ENCODE results near the gene ITGB7. TPM values are rescaled to one million over a fixed set of nuclear protein-coding genes. Genes with fewer than 3 reads are reported as not detected.

Gene ITGB7
- total RNA-seq: 100 to 1,000 TPM; 621 to 702 TPM

- peaks cover 78% of the 10 kb centered on the region for H3K4me1 Mint-ChIP-seq
- H3K36me3 Mint-ChIP-seq (ENCODE audit: low read depth): peaks cover 63% of the 10 kb centered on the region
- peak within 1 kb of the TSS; percentile 87 for H3K27ac Mint-ChIP-seq
- peak; percentile 82 for DNase-seq
- H3K9me3 Mint-ChIP-seq: no peaks in the 10 kb centered on the region
- no peaks in the 10 kb centered on the region for H3K27me3 Mint-ChIP-seq
- ChIA-PET POLR2A (no interaction called here), CTCF (interaction anchor here (1.2 to 11.0 kb wide), 8 partner anchors 9 to 138 kb away, joined by 3 to 94 read pairs (median 4); partner anchors contain the start of gene AAAS)
- peak within 1 kb of the TSS; percentile 84 for H3K4me3 Mint-ChIP-seq
These were observed at the start of gene ITGB7 for GRCh38 chr12:53207042-53207441. Gene ITGB7, minus strand, starts transcription at chr12:53207251. Its CDS starts 6,808 bp downstream, at chr12:53200443.

- no peaks in the 10 kb centered on the region for H3K27me3 Mint-ChIP-seq
- H3K27ac Mint-ChIP-seq: peak overlapping the region; percentile 72
- peaks cover 50% of the 10 kb centered on the region for H3K4me1 Mint-ChIP-seq
- ChIA-PET CTCF (interaction anchor here (1.2 to 2.1 kb wide), 5 partner anchors 10 to 65 kb away, joined by 3 to 9 read pairs (median 6); partner anchors contain the start of gene AAAS), POLR2A (no interaction called here)
- peaks cover 29% of the 10 kb centered on the region for H3K36me3 Mint-ChIP-seq (ENCODE audit: low read depth)
- H3K9me3 Mint-ChIP-seq: no peaks in the 10 kb centered on the region
- no peak for DNase-seq
- no peak overlapping the region for H3K4me3 Mint-ChIP-seq
These were observed 48.9 kb upstream of the ITGB7 start for GRCh38 chr12:53255996-53256395.

- Mint-ChIP-seq H3K4me3 (no peak overlapping the region), H3K4me1 (peaks cover 53% of the 10 kb centered on the region), H3K9me3 (no peaks in the 10 kb centered on the region), H3K27me3 (no peaks in the 10 kb centered on the region), H3K27ac (peak overlapping the region; percentile 72), H3K36me3 (ENCODE audit: low read depth) (peaks cover 29% of the 10 kb centered on the region)
- DNase-seq: peak; percentile 26
- CTCF ChIA-PET: interaction anchor here (1.2 to 2.4 kb wide), 6 partner anchors 12 to 66 kb away, joined by 3 to 9 read pairs (median 6); partner anchors contain the start of genes AAAS and ESPL1
- POLR2A ChIA-PET: no interaction called here
These were observed 47.9 kb upstream of the ITGB7 start for GRCh38 chr12:53254816-53255545.

- Mint-ChIP-seq H3K4me1 (peaks cover 47% of the 10 kb centered on the region), H3K27me3 (no peaks in the 10 kb centered on the region), H3K4me3 (peak overlapping the region; percentile 99), H3K9me3 (no peaks in the 10 kb centered on the region), H3K36me3 (ENCODE audit: low read depth) (peaks cover 29% of the 10 kb centered on the region), H3K27ac (peak overlapping the region; percentile 94)
- no peak for DNase-seq
- ChIA-PET POLR2A (no interaction called here), CTCF (interaction anchor here (0.5 to 2.4 kb wide), 8 partner anchors 8 to 215 kb away, joined by 3 to 9 read pairs (median 5); partner anchors contain the start of genes AAAS and ESPL1)
These were observed 46.2 kb upstream of the ITGB7 start for GRCh38 chr12:53253298-53253697.

- Mint-ChIP-seq H3K4me1 (peaks cover 47% of the 10 kb centered on the region), H3K36me3 (ENCODE audit: low read depth) (peaks cover 27% of the 10 kb centered on the region), H3K27me3 (no peaks in the 10 kb centered on the region), H3K27ac (peak overlapping the region; percentile 94), H3K9me3 (no peaks in the 10 kb centered on the region), H3K4me3 (peak overlapping the region; percentile 99)
- ChIA-PET POLR2A (no interaction called here), CTCF (interaction anchor here (0.5 to 2.4 kb wide), 5 partner anchors 7 to 216 kb away, joined by 4 to 22 read pairs (median 7); partner anchors contain the start of gene AAAS)
- no peak for DNase-seq
These were observed 45.4 kb upstream of the ITGB7 start for GRCh38 chr12:53252349-53252916.

GRCh38 chr12:53251477-53252348, 44.7 kb upstream of the ITGB7 start:
- Mint-ChIP-seq H3K9me3 (no peaks in the 10 kb centered on the region), H3K27me3 (no peaks in the 10 kb centered on the region), H3K4me3 (peak overlapping the region; percentile 99), H3K4me1 (peaks cover 47% of the 10 kb centered on the region), H3K27ac (peak overlapping the region; percentile 94), H3K36me3 (ENCODE audit: low read depth) (peaks cover 27% of the 10 kb centered on the region)
- ChIA-PET CTCF (interaction anchor here (0.7 to 2.2 kb wide), 8 partner anchors 15 to 54 kb away, joined by 3 to 22 read pairs (median 4); no protein-coding TSS in a partner anchor), POLR2A (interaction anchor here (1.2 kb wide), 1 partner anchor 32 kb away, joined by 3 read pairs; no protein-coding TSS in a partner anchor)
- DNase-seq: peak; percentile 73

GRCh38 chr12:53245286-53245685, 38.2 kb upstream of the ITGB7 start:
- Mint-ChIP-seq H3K9me3 (no peaks in the 10 kb centered on the region), H3K4me3 (no peak overlapping the region), H3K27ac (no peak overlapping the region), H3K4me1 (peaks cover 6% of the 10 kb centered on the region), H3K36me3 (ENCODE audit: low read depth) (no peaks in the 10 kb centered on the region), H3K27me3 (peaks cover 14% of the 10 kb centered on the region)
- ChIA-PET POLR2A (no interaction called here), CTCF (interaction anchor here (0.6 to 1.4 kb wide), 6 partner anchors 8 to 239 kb away, joined by 3 to 4 read pairs (median 3); partner anchors contain the start of gene EIF4B)
- no peak for DNase-seq

- Mint-ChIP-seq H3K27ac (no peak overlapping the region), H3K4me1 (peaks cover 6% of the 10 kb centered on the region)
- POLR2A ChIA-PET: no interaction called here
These were observed 37.3 kb upstream of the ITGB7 start for GRCh38 chr12:53244337-53244736.

GRCh38 chr12:53241623-53242412, 34.8 kb upstream of the ITGB7 start:
- ChIA-PET CTCF (interaction anchor here (0.5 to 1.9 kb wide), 6 partner anchors 15 to 183 kb away, joined by 3 to 6 read pairs (median 4); no protein-coding TSS in a partner anchor), POLR2A (no interaction called here)
- Mint-ChIP-seq H3K4me3 (no peak overlapping the region), H3K4me1 (peaks cover 13% of the 10 kb centered on the region), H3K36me3 (ENCODE audit: low read depth) (no peaks in the 10 kb centered on the region), H3K27ac (no peak overlapping the region), H3K27me3 (peaks cover 14% of the 10 kb centered on the region), H3K9me3 (no peaks in the 10 kb centered on the region)
- no peak for DNase-seq

More at GRCh38 chr12:53244337-53244736, 37.3 kb upstream of the ITGB7 start:
- no peak for DNase-seq
- Mint-ChIP-seq H3K36me3 (ENCODE audit: low read depth) (no peaks in the 10 kb centered on the region), H3K4me3 (no peak overlapping the region), H3K27me3 (peaks cover 14% of the 10 kb centered on the region), H3K9me3 (no peaks in the 10 kb centered on the region)
- CTCF ChIA-PET: interaction anchor here (1.0 to 1.3 kb wide), 5 partner anchors 9 to 31 kb away, joined by 3 to 5 read pairs (median 4); no protein-coding TSS in a partner anchor

GRCh38 chr12:53239643-53240258, 32.7 kb upstream of the ITGB7 start:
- Mint-ChIP-seq H3K4me3 (no peak overlapping the region), H3K36me3 (ENCODE audit: low read depth) (no peaks in the 10 kb centered on the region), H3K9me3 (no peaks in the 10 kb centered on the region), H3K27ac (peak overlapping the region; percentile 57), H3K4me1 (peaks cover 33% of the 10 kb centered on the region), H3K27me3 (peaks cover 14% of the 10 kb centered on the region)
- DNase-seq: no peak
- ChIA-PET CTCF (interaction anchor here (0.6 to 1.2 kb wide), 3 partner anchors 24 to 82 kb away, joined by 3 read pairs; partner anchors contain the start of gene AAAS), POLR2A (no interaction called here)

GRCh38 chr12:53236443-53237111, 29.5 kb upstream of the ITGB7 start:
- peak overlapping the region; percentile 51 for H3K27ac Mint-ChIP-seq
- H3K27me3 Mint-ChIP-seq: no peaks in the 10 kb centered on the region
- POLR2A ChIA-PET: no interaction called here
- DNase-seq: no peak
- no peaks in the 10 kb centered on the region for H3K9me3 Mint-ChIP-seq
- H3K4me3 Mint-ChIP-seq: no peak overlapping the region
- peaks cover 46% of the 10 kb centered on the region for H3K4me1 Mint-ChIP-seq
- CTCF ChIA-PET: interaction anchor here (0.8 to 3.1 kb wide), 12 partner anchors 10 to 85 kb away, joined by 3 to 12 read pairs (median 3); partner anchors contain the start of genes AAAS and ITGB7
- peaks cover 1% of the 10 kb centered on the region for H3K36me3 Mint-ChIP-seq (ENCODE audit: low read depth)
